ENCODE results near the gene TMEM59L.
"Not testable (repeated sequence)": the region's sequence is repeated elsewhere in the genome, so short reads cannot be mapped to it uniquely, and the experiment has no call there.

TMEM59L gene

DNA sequence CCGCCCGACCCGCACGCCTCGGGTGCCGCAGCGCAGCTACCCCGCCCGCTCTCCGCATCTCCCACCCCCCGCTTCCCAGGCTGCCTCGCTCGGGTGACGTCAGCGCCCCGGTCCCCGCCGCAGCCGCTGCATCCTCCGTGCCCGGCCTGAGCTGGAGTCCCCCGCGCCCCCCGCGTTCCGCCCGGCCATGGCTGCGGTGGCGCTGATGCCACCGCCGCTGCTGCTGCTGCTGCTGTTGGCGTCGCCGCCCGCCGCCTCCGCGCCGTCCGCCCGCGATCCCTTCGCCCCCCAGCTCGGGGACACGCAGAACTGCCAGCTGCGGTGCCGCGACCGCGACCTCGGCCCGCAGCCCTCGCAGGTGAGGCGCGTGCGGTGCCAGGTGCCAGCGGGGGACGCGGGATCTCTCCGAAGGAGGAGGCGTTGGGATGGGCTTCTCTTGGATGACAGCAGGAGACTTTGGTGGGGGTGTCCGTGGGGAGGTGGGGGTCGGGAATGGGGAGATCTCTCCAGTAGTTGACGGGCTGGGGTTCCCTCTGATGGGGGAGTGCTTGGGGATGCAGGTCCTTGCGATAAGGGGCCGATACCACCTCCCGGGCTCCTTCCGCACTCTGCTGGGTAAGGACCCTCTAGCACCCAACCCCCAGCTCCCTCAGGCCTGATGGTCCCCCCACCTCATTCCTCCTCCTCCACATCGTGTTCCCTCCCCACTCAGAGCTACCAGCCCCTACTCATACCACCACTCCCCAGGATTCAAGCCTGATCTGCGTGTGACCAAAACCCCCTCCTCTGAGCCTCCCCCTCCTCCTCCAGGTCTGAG lies at the start of gene TMEM59L:
TMEM59L (plus strand) TSS at position 99 of the 817 bp plus-strand sequence; CDS start at position 188, 89 bp downstream.
- peak; percentile 61 for DNase-seq

DNA sequence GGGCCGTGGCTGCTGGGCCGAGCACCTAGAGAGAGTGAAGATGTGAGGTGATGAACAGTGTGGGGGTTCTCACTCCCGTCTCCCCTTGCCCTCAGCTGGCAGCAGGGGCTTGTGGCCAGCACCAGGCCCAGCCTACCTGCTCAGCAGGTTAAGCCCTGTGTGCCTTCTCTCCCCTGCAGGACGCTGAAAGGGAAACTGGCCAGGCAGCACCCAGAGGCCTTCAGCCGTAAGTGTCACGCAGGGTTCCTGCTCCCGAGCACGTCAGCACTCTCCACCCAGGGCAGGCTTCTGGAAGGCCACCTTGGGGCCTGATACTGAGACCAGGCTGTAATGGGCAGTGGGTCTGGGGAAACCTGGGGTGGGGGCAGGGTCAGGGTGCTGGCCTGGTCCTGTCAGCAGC lies 45.7 kb upstream of the TMEM59L start:
- DNase-seq = no peak

DNA sequence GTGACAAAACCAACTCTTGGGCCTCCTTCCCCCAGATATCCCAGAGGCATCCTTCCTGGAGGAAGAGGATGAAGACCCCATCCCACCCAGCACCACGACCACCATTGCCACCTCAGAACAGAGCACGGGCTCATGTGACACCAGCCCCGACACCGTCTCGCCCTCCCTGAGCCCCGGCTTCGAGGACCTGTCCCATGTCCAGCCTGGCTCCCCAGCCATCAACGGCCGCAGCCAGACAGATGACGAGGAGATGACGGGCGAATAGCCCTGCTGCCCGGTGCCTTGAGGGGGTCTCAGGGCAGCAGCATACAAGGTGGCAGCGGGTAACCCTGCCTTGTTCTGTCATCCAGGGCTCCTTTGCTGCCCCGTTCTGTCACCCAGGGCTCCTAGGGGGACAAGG lies 44.3 kb upstream of the TMEM59L start:
- no peak for DNase-seq

DNA sequence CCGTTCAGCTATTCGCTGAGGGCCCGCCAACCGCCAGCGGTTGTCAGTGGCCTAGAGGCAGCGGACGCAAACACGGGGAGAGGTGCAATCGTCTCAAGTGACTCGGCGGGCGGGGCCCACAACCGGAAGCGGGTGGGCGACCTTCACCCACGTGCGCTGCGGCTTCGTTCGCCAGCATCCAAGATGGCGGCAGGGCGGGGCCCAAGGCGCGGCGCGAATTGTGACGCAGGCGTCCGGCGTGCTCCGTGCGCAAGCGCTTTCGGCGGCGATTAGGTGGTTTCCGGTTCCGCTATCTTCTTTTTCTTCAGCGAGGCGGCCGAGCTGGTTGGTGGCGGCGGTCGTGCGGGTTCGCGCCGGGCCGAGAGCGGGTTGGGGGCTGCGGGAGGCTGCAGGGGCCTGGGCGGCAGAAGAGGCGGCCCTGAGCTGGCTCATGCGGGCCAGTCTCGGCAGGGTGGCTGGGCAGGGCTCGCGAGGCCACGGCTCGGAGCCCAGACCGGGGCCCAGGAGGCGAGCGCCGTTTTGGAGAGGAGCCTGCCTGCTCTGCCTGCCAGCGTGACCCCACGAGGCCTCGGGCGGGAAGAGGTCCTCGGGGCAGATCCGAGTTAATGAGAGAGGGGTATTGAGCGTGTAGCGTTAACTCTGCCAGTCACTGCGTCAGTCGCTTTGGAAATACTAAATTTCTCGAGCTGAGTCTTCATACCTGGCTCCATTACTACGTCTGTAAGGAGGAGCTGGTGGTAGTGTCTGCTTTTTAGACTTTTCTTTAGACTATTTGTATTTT lies 40.9 kb upstream of the TMEM59L start, which contains the start of gene UBA52:
UBA52 (plus strand) TSS at position 294 of the 781 bp plus-strand sequence. CDS start 1,444 bp downstream, outside the sequence.
- peak; percentile 99 for DNase-seq

DNA sequence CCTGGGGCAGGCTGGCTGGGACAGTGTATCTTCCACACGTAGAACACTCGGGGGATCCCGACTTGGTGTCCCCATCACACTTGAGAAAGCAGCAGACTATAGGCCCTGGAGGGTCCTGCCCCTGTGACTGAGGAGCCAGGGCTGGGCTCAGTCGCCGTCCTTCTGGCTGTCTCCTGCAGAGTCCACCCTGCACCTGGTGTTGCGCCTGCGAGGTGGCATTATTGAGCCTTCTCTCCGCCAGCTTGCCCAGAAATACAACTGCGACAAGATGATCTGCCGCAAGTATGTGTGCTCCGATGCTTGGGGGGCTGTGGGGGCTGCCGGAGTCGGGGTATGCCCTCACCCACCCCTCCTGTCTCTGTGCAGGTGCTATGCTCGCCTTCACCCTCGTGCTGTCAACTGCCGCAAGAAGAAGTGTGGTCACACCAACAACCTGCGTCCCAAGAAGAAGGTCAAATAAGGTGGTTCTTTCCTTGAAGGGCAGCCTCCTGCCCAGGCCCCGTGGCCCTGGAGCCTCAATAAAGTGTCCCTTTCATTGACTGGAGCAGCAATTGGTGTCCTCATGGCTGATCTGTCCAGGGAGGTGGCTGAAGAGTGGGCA lies 37.9 kb upstream of the TMEM59L start:
- no peak for DNase-seq

DNA sequence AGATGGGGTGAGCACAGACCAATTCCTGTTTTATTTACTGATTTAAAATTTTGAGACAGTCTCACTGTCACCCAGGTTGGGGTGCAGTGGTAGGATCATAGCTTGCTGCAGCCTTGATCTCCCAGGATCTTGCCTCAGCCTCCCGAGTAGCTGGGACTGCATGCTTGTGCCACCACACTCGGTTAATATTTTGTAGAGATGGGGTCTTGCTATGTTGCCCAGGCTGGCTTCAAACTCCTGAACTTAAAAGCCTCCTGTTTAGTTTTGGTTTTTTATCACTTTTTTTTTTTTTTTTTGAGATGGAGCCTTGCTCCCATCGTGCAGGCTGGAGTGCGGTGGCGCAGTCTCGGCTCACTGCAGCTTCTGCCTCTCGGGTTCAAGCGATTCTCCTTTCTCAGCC lies 36.3 kb upstream of the TMEM59L start:
- DNase-seq = no peak

DNA sequence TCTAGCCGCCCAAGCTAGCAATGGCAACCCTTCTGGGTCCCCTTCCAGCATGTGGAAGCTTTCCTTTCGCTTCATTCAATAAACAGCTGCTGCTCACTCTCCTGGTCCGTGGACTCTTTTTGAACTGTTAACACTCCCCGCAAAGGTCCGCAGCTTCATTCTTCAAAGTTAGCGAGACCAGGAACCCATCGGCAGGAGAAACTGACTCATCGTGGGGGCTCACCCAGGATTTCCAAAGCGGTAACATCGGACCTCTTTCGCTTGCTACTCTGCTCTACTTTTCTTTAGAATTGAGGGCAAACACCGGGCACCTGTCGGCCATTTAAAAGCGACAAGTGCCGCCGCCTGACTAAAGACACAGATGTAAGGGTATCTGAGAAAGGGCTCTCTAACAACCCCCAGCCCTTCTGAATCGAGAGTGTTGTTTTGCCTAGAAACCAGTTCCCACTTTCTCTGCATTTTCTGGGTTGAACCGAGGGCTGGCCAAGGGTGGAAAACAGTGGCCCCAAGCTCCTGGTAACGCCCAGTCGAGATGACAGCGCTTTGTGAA lies 35.2 kb upstream of the TMEM59L start:
- DNase-seq = no peak

DNA sequence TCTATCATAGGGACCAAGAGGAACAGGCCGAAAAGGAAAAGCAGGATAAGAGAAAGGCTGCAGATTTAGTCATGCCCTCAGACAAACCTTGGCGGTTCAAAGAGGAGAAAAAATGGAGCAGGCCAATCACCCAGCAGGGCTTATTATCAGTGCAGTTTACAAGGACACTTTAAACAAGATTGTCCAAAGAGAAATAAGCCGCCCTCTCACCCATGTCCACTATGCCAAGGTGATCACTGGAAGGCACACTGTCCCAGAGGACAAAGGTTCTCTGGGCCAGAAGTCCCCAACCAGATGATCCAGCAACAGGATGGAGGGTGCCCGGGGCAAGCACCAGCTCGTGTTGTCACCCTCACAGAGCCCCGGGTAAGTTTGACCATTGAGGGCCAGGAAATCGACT lies 32.4 kb upstream of the TMEM59L start:
- DNase-seq = no peak

DNA sequence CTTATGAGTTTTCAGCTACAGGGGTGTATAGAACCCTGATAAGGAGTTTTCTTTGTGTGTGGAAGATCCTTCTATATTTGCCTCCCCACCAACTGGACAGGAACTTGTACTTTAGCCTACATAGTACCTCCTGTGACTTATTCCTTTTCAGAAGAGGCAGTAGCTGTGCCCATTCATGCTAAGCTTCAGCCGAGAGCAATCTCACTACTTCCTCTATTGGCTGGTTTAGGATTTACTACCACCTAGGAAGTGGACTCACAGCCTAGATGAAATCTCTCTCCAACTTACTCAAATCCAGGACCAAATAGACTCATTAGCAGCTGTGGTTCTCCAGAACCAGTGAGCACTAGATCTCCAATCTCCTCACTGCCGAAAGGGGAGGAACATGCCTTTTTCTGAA lies 26.4 kb upstream of the TMEM59L start:
- DNase-seq = no peak

DNA sequence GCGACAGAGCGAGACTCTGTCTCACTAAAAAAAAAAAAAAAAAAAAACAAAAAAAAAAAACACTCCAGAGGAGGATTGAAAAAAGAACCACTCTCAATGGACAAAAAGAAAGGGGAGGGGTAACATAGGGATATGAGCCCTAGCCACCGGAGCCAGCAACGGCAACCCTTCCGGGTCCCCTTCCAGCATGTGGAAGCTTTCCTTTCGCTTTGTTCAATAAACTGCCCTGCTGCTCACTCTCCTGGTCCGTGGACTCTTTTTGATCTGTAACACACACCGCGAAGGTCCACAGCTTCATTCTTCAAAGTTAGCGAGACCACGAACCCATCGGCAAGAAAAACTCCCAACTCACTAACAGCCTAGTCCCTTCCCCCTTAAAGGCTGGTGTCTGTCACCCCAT lies 25.1 kb upstream of the TMEM59L start:
- DNase-seq = no peak

DNA sequence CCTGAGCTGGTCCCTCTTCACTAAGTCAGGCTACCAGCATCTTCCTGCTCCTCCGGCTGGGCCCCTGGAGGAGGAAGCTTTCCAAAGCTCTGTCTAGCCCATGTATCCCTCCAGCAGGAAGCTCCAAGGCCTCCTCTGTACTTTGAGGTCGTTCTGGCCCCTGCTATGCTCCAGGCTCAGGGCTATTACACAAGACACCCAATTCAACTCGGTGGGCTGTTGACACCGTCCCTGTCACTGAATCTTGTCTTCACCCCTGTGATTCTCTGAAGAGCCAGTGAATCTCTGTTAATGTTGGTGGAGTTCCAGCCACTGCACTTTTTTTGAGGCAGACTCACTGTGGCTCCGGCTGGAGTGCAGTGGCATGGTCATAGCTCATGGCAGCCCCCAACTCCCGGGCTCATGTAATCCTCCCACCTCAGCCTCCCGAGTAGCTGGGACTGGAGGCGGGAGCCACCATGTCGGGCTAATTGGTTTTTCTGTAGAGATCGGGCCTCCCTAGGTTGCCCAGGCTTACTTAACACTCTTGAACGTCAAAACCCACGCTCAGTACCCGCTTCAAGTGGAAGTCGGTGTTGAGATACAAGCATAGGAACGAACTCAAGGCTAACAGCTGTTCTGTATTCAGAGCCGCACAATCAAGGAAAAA lies 24.6 kb upstream of the TMEM59L start:
- no peak for DNase-seq

DNA sequence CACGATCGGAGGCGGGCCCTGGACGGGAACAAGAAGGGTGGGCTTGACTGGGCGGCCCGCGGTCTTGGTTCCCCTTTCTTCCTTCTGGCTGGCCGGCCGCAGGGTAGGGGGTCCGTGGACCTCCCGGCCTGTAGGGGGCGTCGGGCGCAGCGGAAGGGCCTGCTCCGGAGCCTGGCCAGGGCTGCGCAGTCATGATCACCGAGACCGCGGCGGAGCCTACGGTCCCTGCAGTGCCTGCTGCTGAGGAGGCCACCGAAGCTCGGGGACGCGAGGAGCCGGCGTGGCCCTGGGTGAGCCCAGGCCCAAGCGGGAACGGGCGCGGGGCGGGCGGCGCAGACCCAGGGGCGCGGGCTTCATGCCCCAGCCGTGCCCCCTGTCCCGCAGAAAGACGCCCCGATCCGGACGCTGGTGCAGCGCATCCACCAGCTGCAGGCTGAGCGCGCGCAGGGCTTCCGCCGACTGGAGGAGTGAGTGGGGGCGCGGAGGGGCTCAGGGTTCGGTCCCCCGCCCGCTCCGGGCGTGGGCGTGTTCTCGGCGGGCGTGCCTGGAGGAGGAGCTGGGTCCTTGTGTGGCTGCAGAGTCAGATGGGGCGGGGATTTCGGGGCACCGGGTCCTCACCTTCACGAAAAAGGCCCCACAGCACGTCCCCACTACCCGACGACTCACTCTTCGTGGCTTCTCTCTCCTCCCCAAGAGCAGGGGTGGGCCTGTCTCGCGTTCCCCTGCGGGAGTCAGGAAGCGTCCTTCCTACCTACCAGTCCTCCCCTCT lies 23.9 kb upstream of the TMEM59L start, which contains the start of gene REX1BD:
REX1BD (plus strand) TSS at position 188 of the 769 bp plus-strand sequence; CDS start at position 192, 4 bp downstream.
- DNase-seq = peak; percentile 90

DNA sequence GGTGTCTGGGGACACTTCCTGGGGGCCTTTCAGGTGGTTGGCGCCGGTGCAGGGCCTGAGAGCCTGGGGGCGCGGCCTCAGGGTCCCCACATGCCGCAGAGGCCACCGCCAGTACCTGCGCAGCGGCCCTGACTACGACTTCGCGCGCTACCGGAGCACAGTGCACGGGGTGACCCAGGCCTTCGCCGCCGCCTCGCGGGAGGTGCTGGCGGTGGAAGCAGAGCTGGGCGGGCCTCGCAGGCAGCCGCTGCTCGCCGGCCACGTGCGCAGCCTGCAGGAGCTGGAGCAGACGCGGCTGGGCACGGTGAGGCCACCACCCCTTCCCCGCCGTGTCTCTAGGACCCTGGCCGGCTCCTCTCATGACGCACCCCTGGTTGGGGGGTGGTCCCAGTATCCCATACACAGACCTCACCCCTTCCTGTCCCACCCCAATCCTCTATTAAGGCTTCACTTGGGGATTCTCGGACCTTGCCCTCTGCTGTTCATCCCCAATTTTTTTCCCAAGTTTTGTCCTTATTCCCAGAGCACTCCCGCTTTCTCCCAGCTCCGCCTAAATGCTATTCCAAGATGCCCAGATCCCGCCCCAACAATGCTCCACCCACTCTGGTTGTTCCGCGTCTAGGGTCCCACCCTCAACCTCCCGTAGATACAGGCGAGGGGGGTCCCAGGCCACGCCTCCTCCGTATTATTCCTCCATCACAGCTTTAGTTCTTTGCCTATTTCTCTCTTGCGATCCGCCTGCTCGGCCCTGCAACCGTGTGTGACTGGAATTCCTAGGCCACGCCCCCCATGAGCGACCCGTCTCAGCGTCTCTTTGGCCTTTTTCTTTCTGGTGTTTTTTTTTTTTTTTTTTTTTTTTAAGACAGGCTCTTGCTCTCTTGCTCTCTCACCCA lies 23.0 kb upstream of the TMEM59L start:
- no peak for DNase-seq

DNA sequence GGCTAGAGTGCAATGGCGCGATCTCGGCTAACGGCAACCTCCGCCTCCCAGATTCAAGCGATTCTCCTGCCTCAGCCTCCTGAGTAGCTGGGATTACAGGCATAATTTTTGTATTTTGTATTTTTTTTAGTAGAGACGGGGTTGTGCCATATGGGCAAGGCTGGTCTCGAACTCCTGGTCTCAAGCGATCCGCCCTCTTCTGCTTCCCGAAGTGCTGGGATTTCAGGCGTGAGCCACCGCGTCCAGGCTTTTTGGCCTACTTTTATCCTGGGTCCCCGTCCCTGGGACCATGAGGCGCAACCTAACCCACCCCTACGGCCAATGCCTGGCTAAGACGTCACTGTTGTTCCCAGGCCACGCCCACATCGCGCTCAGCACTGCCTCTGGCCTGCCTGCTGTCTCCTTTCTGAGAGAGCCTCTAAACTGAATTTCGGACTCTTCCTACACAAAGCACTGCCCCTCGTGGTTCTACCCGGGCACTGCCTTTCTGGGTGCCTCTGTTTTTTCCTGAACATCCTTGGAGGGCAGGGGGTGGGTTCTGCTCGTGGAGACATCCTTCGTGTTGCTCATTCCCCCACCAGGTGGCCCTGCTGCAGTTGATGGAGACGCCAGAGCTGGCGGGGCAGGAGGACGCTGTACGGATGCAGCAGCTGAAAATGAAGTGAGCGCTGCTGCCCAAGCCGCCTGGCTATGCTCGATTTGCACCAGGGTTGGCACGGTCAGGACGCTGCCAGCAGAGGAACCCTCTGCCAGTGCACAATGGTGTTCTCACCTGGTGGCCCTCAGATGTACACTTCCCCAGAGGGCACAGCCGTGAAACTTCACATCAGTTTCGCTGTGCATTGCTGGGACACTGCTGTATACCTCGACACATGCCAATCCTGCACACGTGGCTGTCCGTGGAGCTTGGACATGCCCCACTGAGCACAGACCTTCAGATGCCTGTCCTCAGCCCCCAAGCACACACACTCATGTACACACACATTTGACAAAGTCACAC lies 22.1 kb upstream of the TMEM59L start:
- DNase-seq = peak; percentile 27

DNA sequence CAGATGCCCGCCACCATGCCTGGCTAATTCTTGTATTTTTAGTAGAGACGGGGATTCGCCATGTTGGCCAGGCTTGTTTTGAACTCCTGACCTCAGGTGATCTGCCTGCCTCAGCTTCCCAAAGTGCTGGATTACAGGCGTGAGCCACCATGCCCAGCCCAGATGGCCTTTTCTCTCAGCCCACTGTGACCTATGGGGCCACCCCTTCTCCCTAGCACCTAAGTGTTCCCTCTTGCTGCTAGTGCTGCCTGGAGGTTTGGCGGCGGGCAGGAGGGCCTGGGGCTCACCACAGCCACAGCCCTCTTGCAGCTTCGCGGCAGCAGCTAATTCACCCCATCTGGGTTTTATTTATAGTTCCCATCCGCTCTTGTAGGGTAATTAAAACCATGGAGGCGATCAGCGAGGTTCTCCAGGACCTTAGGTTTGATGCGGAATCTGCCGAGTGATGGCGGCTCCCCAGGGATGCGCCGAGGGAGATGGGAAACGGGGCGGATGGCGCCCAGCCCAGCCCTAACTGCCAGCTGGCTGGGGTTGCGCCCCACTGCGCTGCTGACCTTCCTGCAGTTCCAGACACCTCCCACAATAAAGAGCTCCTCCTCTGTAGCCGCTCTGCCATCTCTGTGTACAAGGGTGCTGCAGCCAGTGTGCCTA lies 20.8 kb upstream of the TMEM59L start:
- DNase-seq = no peak

DNA sequence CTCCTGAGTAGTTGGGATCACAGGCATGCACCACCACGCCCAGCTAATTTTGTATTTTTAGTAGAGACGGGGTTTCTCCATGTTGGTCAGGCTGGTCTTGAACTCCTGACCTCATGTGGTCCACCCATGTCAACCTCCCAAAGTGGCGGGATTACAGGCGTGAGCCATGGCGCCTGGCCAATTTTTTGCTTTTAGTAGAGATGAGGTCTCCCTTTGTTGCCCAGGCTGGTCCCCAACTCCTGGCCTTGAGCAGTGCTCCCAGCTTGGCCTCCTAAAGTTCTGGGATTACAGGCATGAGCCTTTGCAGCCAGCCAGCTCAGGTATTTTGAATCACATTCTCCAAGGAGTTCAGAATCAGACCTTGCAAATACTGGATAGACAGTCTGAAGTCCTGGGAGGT lies 19.9 kb upstream of the TMEM59L start:
- not testable (repeated sequence) for DNase-seq

DNA sequence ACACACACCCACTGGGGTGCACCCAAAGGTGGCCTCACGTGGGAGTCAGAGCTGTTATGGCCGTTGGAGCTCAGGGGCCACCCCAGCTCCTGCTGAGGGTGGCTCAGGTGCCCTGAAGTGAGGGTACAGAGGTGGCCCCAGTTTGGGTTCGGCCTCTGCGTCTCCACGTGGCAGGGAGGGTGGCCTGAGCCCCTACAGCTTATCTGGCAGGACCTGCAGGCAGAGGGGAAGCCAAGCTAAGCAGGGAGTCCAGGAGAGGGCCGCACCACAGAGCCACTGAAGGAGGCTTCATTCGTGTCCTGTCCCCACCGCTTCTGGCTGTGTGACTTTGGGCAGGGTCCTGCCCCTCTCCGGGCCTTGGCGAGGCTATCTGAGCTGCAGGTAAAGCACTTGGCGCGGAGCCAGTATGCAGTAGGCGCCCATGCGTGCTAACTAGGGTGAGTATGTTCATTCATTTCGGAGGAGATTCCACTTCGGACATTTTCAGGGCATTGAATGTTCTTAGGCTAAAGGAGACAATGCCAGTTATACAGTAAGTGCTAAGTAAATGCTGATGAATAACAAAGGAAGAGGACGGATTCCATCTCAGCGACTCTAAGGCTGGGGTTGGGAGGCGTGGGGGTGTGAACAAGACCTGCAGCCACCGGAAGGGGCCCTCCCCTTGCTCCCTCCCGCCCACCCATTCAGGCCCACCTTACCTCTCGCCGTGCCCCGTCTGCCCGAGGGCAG lies 19.1 kb upstream of the TMEM59L start:
- no peak for DNase-seq

All from CD4-positive, alpha-beta T cell treated with Interleukin-17A for 1 hour (primary cell).